K562 (cell line): ENCODE measurements around the gene SPHK2. TPM values are rescaled to one million over a fixed set of nuclear protein-coding genes. Genes with fewer than 3 reads are reported as not detected.

Experiments used
- E2F6 ChIP-seq, 2 experiments: IDR thresholded peaks; 2 replicates each; pipeline ENCODE4 v1.6.1; 2011; ENCODE audit warnings: borderline replicate concordance in 1 of 2, control low read depth in 1 of 2, low read depth in 1 of 2, low read length in 1 of 2, mild to moderate bottlenecking in 1 of 2, mixed read lengths in 1 of 2, moderate library complexity in 1 of 2; ENCODE audit not compliant: insufficient read depth in 1 of 2, insufficient read length in 1 of 2, poor library complexity in 1 of 2, severe bottlenecking in 1 of 2; ENCODE audit errors: extremely low read depth in 1 of 2
- ELK3 ChIP-seq: fragments of 450-650 bp; formaldehyde crosslinking; IDR thresholded peaks from 2 replicates; pipeline ENCODE4 v1.4.0; 2020; ENCODE audit warnings: mild to moderate bottlenecking
- HDAC2 ChIP-seq: fragments of 450-650 bp; IDR thresholded peaks from 2 replicates; pipeline ENCODE4 v1.6.1; 2016; ENCODE audit warnings: mild to moderate bottlenecking
- ID3 ChIP-seq, 2 experiments: fragments of 250-450 bp in 1 of 2; fragments of 450-650 bp in 1 of 2; sonication (Bioruptor Pico) in 1 of 2; IDR thresholded peaks; 2 replicates each; pipeline versions ENCODE4 v1.6.1 to v1.8.0; 2016 to 2021; ENCODE audit warnings: mild to moderate bottlenecking in 2 of 2, moderate library complexity in 2 of 2, missing compliant biosample characterization in 1 of 2, missing genetic modification characterization in 1 of 2
- PURB ChIP-seq: sonication (generic); formaldehyde crosslinking; IDR thresholded peaks from 2 replicates; pipeline ENCODE4 v1.9.0; 2021; ENCODE audit warnings: low read depth, mild to moderate bottlenecking, missing genetic modification reagents
- SLC30A9 ChIP-seq: fragments of 250-450 bp; sonication (Bioruptor Pico); IDR thresholded peaks from 2 replicates; pipeline ENCODE4 v1.8.0; 2022; ENCODE audit warnings: mild to moderate bottlenecking, moderate library complexity
- SMAD3 ChIP-seq: fragments of 450-650 bp; formaldehyde crosslinking; conservative IDR thresholded peaks from 2 replicates; pipeline ENCODE4 v1.4.0; 2020; ENCODE audit warnings: mild to moderate bottlenecking
- ZMIZ1 ChIP-seq, 2 experiments: fragments of 150-350 bp in 1 of 2; IDR thresholded peaks; 2 replicates each; pipeline ENCODE4 v1.6.1; 2012 to 2016; ENCODE audit warnings: low read depth in 2 of 2, low read length in 2 of 2, mild to moderate bottlenecking in 1 of 2, moderate library complexity in 1 of 2
- ZNF398 ChIP-seq: fragments of 250-450 bp; sonication (Bioruptor Pico); IDR thresholded peaks from 2 replicates; pipeline ENCODE4 v1.8.0; 2021; ENCODE audit warnings: moderate library complexity, mild to moderate bottlenecking, inconsistent platforms
- ZNF436 ChIP-seq: fragments of 250-450, 450-650 bp; sonication (Bioruptor Pico); formaldehyde crosslinking; IDR thresholded peaks from 2 replicates; pipeline ENCODE4 v1.7.0; 2020; ENCODE audit warnings: mild to moderate bottlenecking
- polyA plus RNA-seq, 8 experiments: library from polyadenylated mRNA; depleted of rRNA in 4 of 8; stranded (reverse) in 5 of 8; unstranded in 3 of 8; fragments of >200 nt; fragmentation: Nextera tagmentation in 2 of 8; fragmentation: Illumina TruSeq in 1 of 8; extraction: Ambion mirVana in 2 of 8; extraction: Trizol in 1 of 8; gene quantifications; 2 replicates each; pipeline versions ENCODE4 v1.2.1 to v1.2.3, GENCODE V29; 2011 to 2014; ENCODE audit warnings: inconsistent platforms in 1 of 8, missing spikeins in 1 of 8
- total RNA-seq, 7 experiments: library from RNA; depleted of rRNA in 6 of 7; stranded (reverse); fragments of >200 nt in 6 of 7; fragmentation: Illumina TruSeq in 2 of 7; extraction: Trizol in 2 of 7; gene quantifications; 2 replicates each; pipeline versions ENCODE4 v1.2.1 to v1.2.3, GENCODE V29; 2011 to 2021; ENCODE audit warnings: low replicate concordance in 1 of 7
- TF ChIP-seq, protein P1 (sequence below): sonication (generic); formaldehyde crosslinking; IDR thresholded peaks from 2 replicates; pipeline ENCODE4 v1.8.1; 2023; ENCODE audit warnings: mild to moderate bottlenecking, missing genetic modification reagents, moderate library complexity
- TF ChIP-seq, protein P2 (sequence below): fragments of 200-800 bp; sonication (Bioruptor generic); IDR thresholded peaks from 2 replicates; pipeline ENCODE4 v1.6.1; 2017; ENCODE audit warnings: missing genetic modification characterization, missing compliant biosample characterization
- TF ChIP-seq, protein P3 (sequence below): sonication (generic); formaldehyde crosslinking; IDR thresholded peaks from 2 replicates; pipeline ENCODE4 v1.8.0; 2023; ENCODE audit warnings: mild to moderate bottlenecking, missing genetic modification reagents

Gene SPHK2
- total and polyA plus RNA-seq, 9 of the 15 experiments (the other 6 are each of a cell fraction or from before 2014, with no cell fraction given), result 0.10 to 15.2 (median 2.9) TPM

DNA sequence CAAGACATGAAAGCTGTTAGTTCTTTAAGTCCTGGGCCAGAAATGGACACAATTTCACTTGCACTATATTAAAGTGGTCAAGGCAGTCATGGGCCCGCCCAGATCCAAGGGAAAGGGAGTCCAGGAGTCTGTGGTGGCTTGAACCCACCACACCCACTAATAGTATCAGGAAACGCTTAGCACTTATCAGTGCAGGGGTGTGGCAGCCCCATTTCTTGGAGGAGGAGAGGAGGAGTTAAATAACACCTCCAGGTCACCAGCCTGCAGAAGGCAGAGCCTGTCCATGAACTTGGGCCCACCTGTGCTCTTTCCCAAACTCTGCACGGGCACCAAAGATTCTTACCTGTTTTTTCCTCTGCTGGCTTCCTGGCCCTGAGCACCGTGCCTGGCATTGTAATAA lies 58.9 kb downstream of the SPHK2 start (continued):
- no peak for TF ChIP-seq PURB (CRISPR knock-in tag)
- no peak for TF ChIP-seq ID3 (CRISPR knock-in tag; IDR thresholded peaks at IDR 0.05)
- TF ChIP-seq ID3 (tag; IDR thresholded peaks at IDR 0.05), result no peak
- TF ChIP-seq, protein P1, sequence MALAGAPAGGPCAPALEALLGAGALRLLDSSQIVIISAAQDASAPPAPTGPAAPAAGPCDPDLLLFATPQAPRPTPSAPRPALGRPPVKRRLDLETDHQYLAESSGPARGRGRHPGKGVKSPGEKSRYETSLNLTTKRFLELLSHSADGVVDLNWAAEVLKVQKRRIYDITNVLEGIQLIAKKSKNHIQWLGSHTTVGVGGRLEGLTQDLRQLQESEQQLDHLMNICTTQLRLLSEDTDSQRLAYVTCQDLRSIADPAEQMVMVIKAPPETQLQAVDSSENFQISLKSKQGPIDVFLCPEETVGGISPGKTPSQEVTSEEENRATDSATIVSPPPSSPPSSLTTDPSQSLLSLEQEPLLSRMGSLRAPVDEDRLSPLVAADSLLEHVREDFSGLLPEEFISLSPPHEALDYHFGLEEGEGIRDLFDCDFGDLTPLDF, result no peak
- TF ChIP-seq SMAD3 (CRISPR knock-in tag), result no peak
- TF ChIP-seq, protein P2, sequence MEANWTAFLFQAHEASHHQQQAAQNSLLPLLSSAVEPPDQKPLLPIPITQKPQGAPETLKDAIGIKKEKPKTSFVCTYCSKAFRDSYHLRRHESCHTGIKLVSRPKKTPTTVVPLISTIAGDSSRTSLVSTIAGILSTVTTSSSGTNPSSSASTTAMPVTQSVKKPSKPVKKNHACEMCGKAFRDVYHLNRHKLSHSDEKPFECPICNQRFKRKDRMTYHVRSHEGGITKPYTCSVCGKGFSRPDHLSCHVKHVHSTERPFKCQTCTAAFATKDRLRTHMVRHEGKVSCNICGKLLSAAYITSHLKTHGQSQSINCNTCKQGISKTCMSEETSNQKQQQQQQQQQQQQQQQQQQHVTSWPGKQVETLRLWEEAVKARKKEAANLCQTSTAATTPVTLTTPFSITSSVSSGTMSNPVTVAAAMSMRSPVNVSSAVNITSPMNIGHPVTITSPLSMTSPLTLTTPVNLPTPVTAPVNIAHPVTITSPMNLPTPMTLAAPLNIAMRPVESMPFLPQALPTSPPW (CRISPR knock-in tag), result peak; percentile 49
- TF ChIP-seq ZNF398 (CRISPR knock-in tag), result no peak
- no peak for TF ChIP-seq E2F6 (IDR thresholded peaks at IDR 0.05; ENCODE audit: borderline replicate concordance in 1 of 2, extremely low read depth in 1 of 2, insufficient read depth in 1 of 2, insufficient read length in 1 of 2, low read depth in 1 of 2, low read length in 1 of 2, poor library complexity in 1 of 2, severe bottlenecking in 1 of 2)
- TF ChIP-seq HDAC2, result peak; percentile 22; the same call in 1 of the 2 replicates
- no peak for TF ChIP-seq ELK3
- TF ChIP-seq, protein P3, sequence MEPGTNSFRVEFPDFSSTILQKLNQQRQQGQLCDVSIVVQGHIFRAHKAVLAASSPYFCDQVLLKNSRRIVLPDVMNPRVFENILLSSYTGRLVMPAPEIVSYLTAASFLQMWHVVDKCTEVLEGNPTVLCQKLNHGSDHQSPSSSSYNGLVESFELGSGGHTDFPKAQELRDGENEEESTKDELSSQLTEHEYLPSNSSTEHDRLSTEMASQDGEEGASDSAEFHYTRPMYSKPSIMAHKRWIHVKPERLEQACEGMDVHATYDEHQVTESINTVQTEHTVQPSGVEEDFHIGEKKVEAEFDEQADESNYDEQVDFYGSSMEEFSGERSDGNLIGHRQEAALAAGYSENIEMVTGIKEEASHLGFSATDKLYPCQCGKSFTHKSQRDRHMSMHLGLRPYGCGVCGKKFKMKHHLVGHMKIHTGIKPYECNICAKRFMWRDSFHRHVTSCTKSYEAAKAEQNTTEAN (CRISPR knock-in tag), result no peak
- TF ChIP-seq ZNF436, result no peak
- no peak for TF ChIP-seq ZMIZ1 (IDR thresholded peaks at IDR 0.05; ENCODE audit: low read depth in 2 of 2, low read length in 2 of 2)
- no peak for TF ChIP-seq SLC30A9 (CRISPR knock-in tag)
